HepG2 (cell line): ENCODE data around the gene ZNF605. TPM values are rescaled to one million over a fixed set of nuclear protein-coding genes. Genes with fewer than 3 reads are reported as not detected.

ENCODE experiments used
- ARID4A ChIP-seq: sonication (generic); formaldehyde crosslinking; IDR thresholded peaks from 2 replicates; pipeline ENCODE4 v1.5.0; 2020; ENCODE audit warnings: mild to moderate bottlenecking, missing genetic modification reagents, borderline replicate concordance
- HCFC1 ChIP-seq: fragments of 150-350 bp; IDR thresholded peaks from 2 replicates; pipeline ENCODE4 v1.6.1; 2014; ENCODE audit warnings: low read depth, low read length
- MEIS2 ChIP-seq: sonication (generic); formaldehyde crosslinking; IDR thresholded peaks from 2 replicates; pipeline ENCODE4 v1.9.0; 2021; ENCODE audit warnings: mild to moderate bottlenecking, missing genetic modification reagents
- MXD4 ChIP-seq: IDR thresholded peaks from 2 replicates; pipeline ENCODE4 v1.6.1; 2016; ENCODE audit warnings: mild to moderate bottlenecking, missing biosample characterization, missing genetic modification reagents
- REST ChIP-seq, 2 experiments: IDR thresholded peaks; 2 replicates each; pipeline ENCODE4 v1.6.1; 2011 to 2012; ENCODE audit warnings: low read length in 2 of 2, borderline replicate concordance in 1 of 2, low read depth in 1 of 2, mild to moderate bottlenecking in 1 of 2, moderate library complexity in 1 of 2
- TOPORS ChIP-seq: sonication (generic); formaldehyde crosslinking; IDR thresholded peaks from 2 replicates; pipeline ENCODE4 v1.8.0; 2023; ENCODE audit warnings: mild to moderate bottlenecking, missing genetic modification reagents
- YEATS2 ChIP-seq: sonication (generic); formaldehyde crosslinking; IDR thresholded peaks from 2 replicates; pipeline ENCODE4 v1.4.0; 2020; ENCODE audit warnings: missing genetic modification reagents, borderline replicate concordance
- ZNF235 ChIP-seq: sonication (generic); formaldehyde crosslinking; IDR thresholded peaks from 2 replicates; pipeline ENCODE4 v1.8.1; 2023; ENCODE audit warnings: mild to moderate bottlenecking, missing genetic modification reagents, borderline replicate concordance
- ZNF274 ChIP-seq: sonication (generic); formaldehyde crosslinking; IDR thresholded peaks from 2 replicates; pipeline ENCODE4 v1.5.1; 2020; ENCODE audit warnings: mild to moderate bottlenecking, missing genetic modification reagents
- ZNF343 ChIP-seq: sonication (generic); formaldehyde crosslinking; IDR thresholded peaks from 2 replicates; pipeline ENCODE4 v1.4.0; 2020; ENCODE audit warnings: mild to moderate bottlenecking, missing genetic modification reagents
- ZNF367 ChIP-seq: sonication (generic); formaldehyde crosslinking; IDR thresholded peaks from 2 replicates; pipeline ENCODE4 v1.4.0; 2020; ENCODE audit warnings: missing genetic modification reagents, borderline replicate concordance
- ZNF737 ChIP-seq: sonication (generic); formaldehyde crosslinking; IDR thresholded peaks from 2 replicates; pipeline ENCODE4 v1.5.0; 2020; ENCODE audit warnings: missing genetic modification reagents, mild to moderate bottlenecking, borderline replicate concordance
- ZNF781 ChIP-seq: sonication (generic); formaldehyde crosslinking; IDR thresholded peaks from 2 replicates; pipeline ENCODE4 v1.5.1; 2020; ENCODE audit warnings: borderline replicate concordance, mild to moderate bottlenecking, missing genetic modification reagents; ENCODE audit errors: not compliant biosample characterization
- polyA plus RNA-seq, 8 experiments: library from polyadenylated mRNA; depleted of rRNA in 3 of 8; stranded (reverse) in 7 of 8; unstranded in 1 of 8; fragments of >200 nt; fragmentation: Illumina TruSeq in 4 of 8; extraction: Trizol in 4 of 8; gene quantifications; 2 replicates each; pipeline versions ENCODE4 v1.2.1 to v1.2.3, GENCODE V29; 2011 to 2016; ENCODE audit warnings: low read depth in 4 of 8, missing spikeins in 1 of 8, mixed read lengths in 1 of 8; ENCODE audit not compliant: insufficient read depth in 1 of 8
- total RNA-seq, 5 experiments: library from RNA; depleted of rRNA; stranded (reverse); fragments of >200 nt; fragmentation: Illumina TruSeq; extraction: Trizol; gene quantifications; 2 replicates each; pipeline ENCODE4 v1.2.3, GENCODE V29; 2016; ENCODE audit warnings: low read depth in 1 of 5
- TF ChIP-seq, protein P1 (sequence below): sonication (generic); formaldehyde crosslinking; IDR thresholded peaks from 2 replicates; pipeline ENCODE4 v1.5.0; 2020; ENCODE audit warnings: mild to moderate bottlenecking, missing genetic modification reagents, moderate library complexity
- TF ChIP-seq, protein P2 (sequence below): sonication (generic); formaldehyde crosslinking; IDR thresholded peaks from 2 replicates; pipeline ENCODE4 v1.4.0; 2020; ENCODE audit warnings: low read depth, mild to moderate bottlenecking, missing genetic modification reagents

The ZNF605 gene
- total and polyA plus RNA-seq, 2 of the 13 experiments (the other 11 are each of a cell fraction or from before 2014, with no cell fraction given): 6.7 to 6.8 TPM

GRCh38 chr12:132955094-132956010 is 754 bp downstream of the ZNF605 start (continued):
- TF ChIP-seq ARID4A (CRISPR knock-in tag) (peak; percentile 18; the same call in 1 of the 2 replicates), TOPORS (no peak), ZNF343 (CRISPR knock-in tag) (no peak), YEATS2 (CRISPR knock-in tag) (peak; percentile 39; the same call in 1 of the 2 replicates), ZNF274 (CRISPR knock-in tag) (0 out of 2 replicates have a peak, but pooled peaks have one; percentile 37), MXD4 (CRISPR knock-in tag) (no peak), HCFC1 (no peak), REST (IDR thresholded peaks at IDR 0.05; ENCODE audit: borderline replicate concordance in 1 of 2, low read depth in 1 of 2, low read length in 2 of 2) (no peak), ZNF781 (CRISPR knock-in tag) (no peak), MEIS2 (CRISPR knock-in tag) (no peak), ZNF737 (no peak), ZNF235 (no peak), ZNF367 (CRISPR knock-in tag) (no peak)
- TF ChIP-seq, protein P1, sequence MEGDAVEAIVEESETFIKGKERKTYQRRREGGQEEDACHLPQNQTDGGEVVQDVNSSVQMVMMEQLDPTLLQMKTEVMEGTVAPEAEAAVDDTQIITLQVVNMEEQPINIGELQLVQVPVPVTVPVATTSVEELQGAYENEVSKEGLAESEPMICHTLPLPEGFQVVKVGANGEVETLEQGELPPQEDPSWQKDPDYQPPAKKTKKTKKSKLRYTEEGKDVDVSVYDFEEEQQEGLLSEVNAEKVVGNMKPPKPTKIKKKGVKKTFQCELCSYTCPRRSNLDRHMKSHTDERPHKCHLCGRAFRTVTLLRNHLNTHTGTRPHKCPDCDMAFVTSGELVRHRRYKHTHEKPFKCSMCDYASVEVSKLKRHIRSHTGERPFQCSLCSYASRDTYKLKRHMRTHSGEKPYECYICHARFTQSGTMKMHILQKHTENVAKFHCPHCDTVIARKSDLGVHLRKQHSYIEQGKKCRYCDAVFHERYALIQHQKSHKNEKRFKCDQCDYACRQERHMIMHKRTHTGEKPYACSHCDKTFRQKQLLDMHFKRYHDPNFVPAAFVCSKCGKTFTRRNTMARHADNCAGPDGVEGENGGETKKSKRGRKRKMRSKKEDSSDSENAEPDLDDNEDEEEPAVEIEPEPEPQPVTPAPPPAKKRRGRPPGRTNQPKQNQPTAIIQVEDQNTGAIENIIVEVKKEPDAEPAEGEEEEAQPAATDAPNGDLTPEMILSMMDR (CRISPR knock-in tag): no peak
- TF ChIP-seq, protein P2, sequence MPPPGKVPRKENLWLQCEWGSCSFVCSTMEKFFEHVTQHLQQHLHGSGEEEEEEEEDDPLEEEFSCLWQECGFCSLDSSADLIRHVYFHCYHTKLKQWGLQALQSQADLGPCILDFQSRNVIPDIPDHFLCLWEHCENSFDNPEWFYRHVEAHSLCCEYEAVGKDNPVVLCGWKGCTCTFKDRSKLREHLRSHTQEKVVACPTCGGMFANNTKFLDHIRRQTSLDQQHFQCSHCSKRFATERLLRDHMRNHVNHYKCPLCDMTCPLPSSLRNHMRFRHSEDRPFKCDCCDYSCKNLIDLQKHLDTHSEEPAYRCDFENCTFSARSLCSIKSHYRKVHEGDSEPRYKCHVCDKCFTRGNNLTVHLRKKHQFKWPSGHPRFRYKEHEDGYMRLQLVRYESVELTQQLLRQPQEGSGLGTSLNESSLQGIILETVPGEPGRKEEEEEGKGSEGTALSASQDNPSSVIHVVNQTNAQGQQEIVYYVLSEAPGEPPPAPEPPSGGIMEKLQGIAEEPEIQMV (CRISPR knock-in tag): no peak
